Suprapubic skin (tissue), 3 donors: ENCODE results near the gene PCSK9.

Experiments used
- CTCF ChIP-seq, 2 donors: fragments of 200-600 bp in 1 of 2; fragments of 450-650 bp in 1 of 2; sonication (generic) in 1 of 2; IDR thresholded peaks; one replicate each; pipeline ENCODE4 v1.5.1; 2016 to 2019; ENCODE audit warnings: antibody characterized with exemption in 2 of 2, mild to moderate bottlenecking in 1 of 2, moderate library complexity in 1 of 2
- EP300 ChIP-seq: sonication (generic); formaldehyde crosslinking; IDR thresholded peaks from one replicate; pipeline ENCODE4 v1.6.1; 2017; ENCODE audit warnings: antibody characterized with exemption
- POLR2A ChIP-seq, 2 donors: fragments of 450-650 bp; IDR thresholded peaks; one replicate each; pipeline ENCODE4 v1.6.1; 2017; ENCODE audit warnings: antibody characterized with exemption in 2 of 2, mild to moderate bottlenecking in 2 of 2, moderate library complexity in 2 of 2

- TF ChIP-seq CTCF (IDR thresholded peaks at IDR 0.05), result no peak
- no peak for TF ChIP-seq EP300
- TF ChIP-seq POLR2A (IDR thresholded peaks at IDR 0.05), result no peak
Observed at GRCh38 chr1:55015731-55016620, 23.4 kb upstream of the PCSK9 start.
